ENCODE results near the gene TUBGCP6.

GRCh38 chr22:50218153-50218995, 26.4 kb downstream of the TUBGCP6 start:
- TF ChIP-seq CTCF (IDR thresholded peaks at IDR 0.05) (no peak), POLR2A (IDR thresholded peaks at IDR 0.05) (no peak)
